Left ventricle myocardium superior (tissue), 1 donor: ENCODE data around the gene ATP6V0E1. TPM values are rescaled to one million over a fixed set of nuclear protein-coding genes. Genes with fewer than 3 reads are reported as not detected.
A peak's percentile ranks its signal among the peaks of the same experiment; 100 is the strongest.

ENCODE experiments used
- ATAC-seq: fragments of 200-7000 bp; cut with Tn5 transposase; one replicate; pipeline ENCODE4 v1.9.1; 2020; ENCODE audit warnings: mild to moderate bottlenecking, moderate library complexity
- DNase-seq: peaks from one replicate; pipeline ENCODE4 v3.0.0-alpha.2; 2020
- intact Hi-C: fragments of 100-400 bp; cut with micrococcal nuclease; formaldehyde crosslinking; loops from one replicate; pipeline ENCODE4 v1.11.0; 2022
- total RNA-seq: library from RNA; stranded (reverse); fragmentation: NEBNext Ultra II Directional; extraction: Animal tissue kit (Norgen Biotek cat#: 25700); gene quantifications from one replicate; pipeline ENCODE4 v1.2.1, GENCODE V29; 2021
- donor health status: DM: no; HTN: yes; CAD: no; lungs with severe emphysema.

The ATP6V0E1 gene
- total RNA-seq, 1 donor from 2014 or later: 153 TPM

GRCh38 chr5:172953776-172954675 lies 29.5 kb upstream of the ATP6V0E1 start:
- intact Hi-C loops: no loop called here
- no peak for DNase-seq
- no peak for ATAC-seq

GRCh38 chr5:172954751-172955159 lies 28.8 kb upstream of the ATP6V0E1 start:
- no peak for DNase-seq
- intact Hi-C loops: no loop called here

GRCh38 chr5:172956228-172956627 lies 27.3 kb upstream of the ATP6V0E1 start:
- DNase-seq: no peak
- no peak for ATAC-seq
- intact Hi-C loops: no loop called here

More at GRCh38 chr5:172954751-172955159, 28.8 kb upstream of the ATP6V0E1 start:
- no peak for ATAC-seq

- ATAC-seq: no peak
- intact Hi-C loops: no loop called here
- DNase-seq: no peak
These were observed 26.6 kb upstream of the ATP6V0E1 start for GRCh38 chr5:172956936-172957335.

- intact Hi-C loops: no loop called here
- DNase-seq (no peak), ATAC-seq (no peak)
These were observed 26.1 kb upstream of the ATP6V0E1 start for GRCh38 chr5:172957458-172957857.

- intact Hi-C loops: no loop called here
- ATAC-seq (peak; percentile 89), DNase-seq (peak; percentile 80)
These were observed 25.1 kb upstream of the ATP6V0E1 start for GRCh38 chr5:172958331-172959046.

- DNase-seq (no peak), ATAC-seq (no peak)
- intact Hi-C loops: no loop called here
These were observed 23.5 kb upstream of the ATP6V0E1 start for GRCh38 chr5:172959824-172960799.

- ATAC-seq (no peak), DNase-seq (no peak)
- intact Hi-C loops: no loop called here
These were observed 13.7 kb upstream of the ATP6V0E1 start for GRCh38 chr5:172969921-172970320.

GRCh38 chr5:172971482-172971881 lies 12.1 kb upstream of the ATP6V0E1 start:
- DNase-seq (no peak), ATAC-seq (no peak)
- intact Hi-C loops: no loop called here

GRCh38 chr5:172972552-172972951 lies 11.0 kb upstream of the ATP6V0E1 start:
- DNase-seq (no peak), ATAC-seq (no peak)
- intact Hi-C loops: no loop called here

GRCh38 chr5:172973127-172973916 lies 10.2 kb upstream of the ATP6V0E1 start:
- intact Hi-C loops: no loop called here
- peak; percentile 62 for ATAC-seq
- DNase-seq: no peak

GRCh38 chr5:172973931-172974330 lies 9.6 kb upstream of the ATP6V0E1 start:
- intact Hi-C loops: no loop called here
- ATAC-seq: no peak
- no peak for DNase-seq

- DNase-seq (no peak), ATAC-seq (no peak)
- intact Hi-C loops: no loop called here
These were observed 8.3 kb upstream of the ATP6V0E1 start for GRCh38 chr5:172975289-172975688.

- intact Hi-C loops: no loop called here
- ATAC-seq (no peak), DNase-seq (no peak)
These were observed 3.8 kb upstream of the ATP6V0E1 start for GRCh38 chr5:172979778-172980177.

GRCh38 chr5:172981931-172982330 lies 1.6 kb upstream of the ATP6V0E1 start:
- ATAC-seq: no peak
- no peak for DNase-seq
- intact Hi-C loops: no loop called here

GRCh38 chr5:172984244-172984953 lies 828 bp downstream of the ATP6V0E1 start:
- intact Hi-C loops: no loop called here
- peak; percentile 65 for ATAC-seq

GRCh38 chr5:172985596-172985995 lies 2.0 kb downstream of the ATP6V0E1 start:
- no peak for DNase-seq
- intact Hi-C loops: no loop called here
- ATAC-seq: no peak

More at GRCh38 chr5:172984244-172984953, 828 bp downstream of the ATP6V0E1 start:
- peak; percentile 64 for DNase-seq

GRCh38 chr5:172988276-172988675 lies 4.7 kb downstream of the ATP6V0E1 start:
- DNase-seq: no peak
- intact Hi-C loops: no loop called here

More at GRCh38 chr5:172988276-172988675, 4.7 kb downstream of the ATP6V0E1 start:
- ATAC-seq: no peak
